Hepatocyte (in vitro differentiated cells): ENCODE results near the gene PAAF1.

Source experiments
- EZH2 ChIP-seq: fragments of 200-600 bp; sonication (generic); IDR thresholded peaks from 2 replicates; pipeline ENCODE4 v1.6.1; 2016; ENCODE audit warnings: antibody characterized with exemption, mild to moderate bottlenecking, borderline replicate concordance
- TF ChIP-seq, protein P1 (sequence below): fragments of 200-600 bp; sonication (generic); IDR thresholded peaks from 2 replicates; pipeline ENCODE4 v1.5.1; 2016; ENCODE audit warnings: antibody characterized with exemption, mild to moderate bottlenecking; ENCODE audit not compliant: poor library complexity

DNA sequence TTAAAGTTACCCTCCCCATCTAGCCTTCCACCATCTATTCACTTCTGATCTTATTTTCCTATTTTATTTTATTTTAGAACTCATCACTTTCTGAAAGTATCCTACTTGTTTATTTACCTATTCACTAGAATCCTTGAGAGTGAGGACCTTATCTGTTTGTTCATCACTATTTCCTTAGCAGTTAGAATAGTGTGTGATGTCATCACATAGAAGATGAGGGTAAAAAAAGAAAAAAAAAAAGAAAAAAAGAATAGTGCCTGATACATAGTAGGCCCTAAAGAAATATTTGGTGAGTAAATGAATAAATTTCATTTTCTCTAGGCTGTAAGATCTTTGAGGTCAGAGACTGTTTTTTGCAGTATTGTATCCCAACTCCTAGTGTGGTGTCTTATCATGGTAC lies 36.7 kb downstream of the PAAF1 start:
- TF ChIP-seq, protein P1, sequence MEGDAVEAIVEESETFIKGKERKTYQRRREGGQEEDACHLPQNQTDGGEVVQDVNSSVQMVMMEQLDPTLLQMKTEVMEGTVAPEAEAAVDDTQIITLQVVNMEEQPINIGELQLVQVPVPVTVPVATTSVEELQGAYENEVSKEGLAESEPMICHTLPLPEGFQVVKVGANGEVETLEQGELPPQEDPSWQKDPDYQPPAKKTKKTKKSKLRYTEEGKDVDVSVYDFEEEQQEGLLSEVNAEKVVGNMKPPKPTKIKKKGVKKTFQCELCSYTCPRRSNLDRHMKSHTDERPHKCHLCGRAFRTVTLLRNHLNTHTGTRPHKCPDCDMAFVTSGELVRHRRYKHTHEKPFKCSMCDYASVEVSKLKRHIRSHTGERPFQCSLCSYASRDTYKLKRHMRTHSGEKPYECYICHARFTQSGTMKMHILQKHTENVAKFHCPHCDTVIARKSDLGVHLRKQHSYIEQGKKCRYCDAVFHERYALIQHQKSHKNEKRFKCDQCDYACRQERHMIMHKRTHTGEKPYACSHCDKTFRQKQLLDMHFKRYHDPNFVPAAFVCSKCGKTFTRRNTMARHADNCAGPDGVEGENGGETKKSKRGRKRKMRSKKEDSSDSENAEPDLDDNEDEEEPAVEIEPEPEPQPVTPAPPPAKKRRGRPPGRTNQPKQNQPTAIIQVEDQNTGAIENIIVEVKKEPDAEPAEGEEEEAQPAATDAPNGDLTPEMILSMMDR, result no peak
- TF ChIP-seq EZH2, result no peak
